HG02763 (cell line): Measurements from ENCODE around the gene HBG1.
A peak's percentile ranks its signal among the peaks of the same experiment; 100 is the strongest.
"Not testable (repeated sequence)": the region's sequence is repeated elsewhere in the genome, so short reads cannot be mapped to it uniquely, and the experiment has no call there.

Experiments
- ATAC-seq: cut with Tn5 transposase; IDR thresholded peaks from one replicate; pipeline ENCODE4 v1.9.1; 2021; ENCODE audit warnings: mild to moderate bottlenecking, moderate library complexity; ENCODE audit not compliant: unreplicated experiment

The HBG1 gene

GRCh38 chr11:5277807-5278382 is 28.2 kb upstream of the HBG1 start:
- peak; percentile 43 for ATAC-seq

- ATAC-seq = no peak
These were observed 27.0 kb upstream of the HBG1 start for GRCh38 chr11:5276697-5277096.

GRCh38 chr11:5275369-5276110 is 25.9 kb upstream of the HBG1 start:
- ATAC-seq = no peak

GRCh38 chr11:5274395-5274794 is 24.7 kb upstream of the HBG1 start:
- ATAC-seq = no peak

GRCh38 chr11:5272395-5273017 is 22.8 kb upstream of the HBG1 start:
- ATAC-seq = no peak

- no peak for ATAC-seq
These were observed 20.1 kb upstream of the HBG1 start, which contains the start of gene HBE1 for GRCh38 chr11:5269715-5270147. TSS of gene HBE1 (minus strand) at chr11:5269945. CDS start at chr11:5269890, 55 bp downstream.

- ATAC-seq = no peak
These were observed 17.4 kb upstream of the HBG1 start for GRCh38 chr11:5267033-5267563.

- no peak for ATAC-seq
These were observed 17.0 kb upstream of the HBG1 start for GRCh38 chr11:5266609-5267008.

- ATAC-seq = no peak
These were observed 16.2 kb upstream of the HBG1 start for GRCh38 chr11:5265832-5266231.

- no peak for ATAC-seq
These were observed 9.0 kb upstream of the HBG1 start for GRCh38 chr11:5258543-5259262.

- no peak for ATAC-seq
These were observed 7.6 kb upstream of the HBG1 start for GRCh38 chr11:5257296-5257695.

GRCh38 chr11:5254646-5255413 is 5.2 kb upstream of the HBG1 start, which contains the start of gene HBG2:
TSS of gene HBG2 (minus strand) at chr11:5254781. CDS start at chr11:5254728, 53 bp downstream.
- ATAC-seq = not testable (repeated sequence)

- ATAC-seq = not testable (repeated sequence)
These were observed 4.4 kb upstream of the HBG1 start for GRCh38 chr11:5254023-5254422.

- not testable (repeated sequence) for ATAC-seq
These were observed 3.8 kb upstream of the HBG1 start for GRCh38 chr11:5253440-5253839.

GRCh38 chr11:5252919-5253265 is 3.2 kb upstream of the HBG1 start:
- ATAC-seq = no peak

- no peak for ATAC-seq
These were observed 2.7 kb upstream of the HBG1 start for GRCh38 chr11:5252192-5252918.

- no peak for ATAC-seq
These were observed 2.1 kb upstream of the HBG1 start for GRCh38 chr11:5251746-5252145.

- ATAC-seq = no peak
These were observed 1.0 kb upstream of the HBG1 start for GRCh38 chr11:5250543-5251204.

GRCh38 chr11:5248498-5248897 is 1.2 kb downstream of the HBG1 start:
- ATAC-seq = not testable (repeated sequence)
